Activated CD4-positive, alpha-beta T cell treated with anti-CD3 and anti-CD28 coated beads for 4 hours (primary cell): ENCODE results near the gene KYNU.

ENCODE experiments used
- DNase-seq, 2 donors: peaks; one replicate each; pipeline ENCODE4 v3.0.0-alpha.2; 2020

The KYNU gene

DNA sequence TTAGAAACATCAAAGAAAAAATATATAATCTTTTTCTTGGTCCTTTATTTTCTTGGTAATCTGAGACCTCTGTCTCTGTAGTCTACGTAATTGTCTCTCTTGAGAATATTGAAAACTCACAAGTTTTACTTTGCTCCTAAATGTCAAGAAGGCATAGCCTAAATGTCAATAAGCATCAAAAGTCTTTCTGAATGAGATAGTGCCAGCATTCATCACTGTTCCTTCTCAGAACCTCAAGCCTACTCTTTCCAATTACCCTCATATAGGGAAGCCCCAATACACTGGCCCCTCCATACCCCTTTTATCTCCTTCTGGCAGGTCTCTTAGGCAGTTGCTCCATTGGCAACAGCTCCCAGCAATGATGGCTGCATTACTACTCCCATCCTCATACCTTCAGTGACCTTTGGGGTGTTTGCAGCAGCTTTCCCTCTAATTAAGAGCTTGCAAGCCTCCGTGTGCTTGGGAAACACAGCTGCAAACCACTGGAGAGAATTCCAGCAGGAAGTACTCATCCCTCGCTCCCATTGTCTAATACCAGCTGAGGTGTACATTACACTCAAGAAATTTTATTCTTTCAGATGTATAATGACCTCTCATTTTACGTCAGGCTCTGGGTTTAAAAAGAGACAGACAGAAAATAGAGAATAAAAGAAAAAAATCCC lies 95.8 kb downstream of the KYNU start:
- no peak for DNase-seq

GRCh38 chr2:142973822-142974207 lies 96.4 kb downstream of the KYNU start:
- DNase-seq, result no peak

DNA sequence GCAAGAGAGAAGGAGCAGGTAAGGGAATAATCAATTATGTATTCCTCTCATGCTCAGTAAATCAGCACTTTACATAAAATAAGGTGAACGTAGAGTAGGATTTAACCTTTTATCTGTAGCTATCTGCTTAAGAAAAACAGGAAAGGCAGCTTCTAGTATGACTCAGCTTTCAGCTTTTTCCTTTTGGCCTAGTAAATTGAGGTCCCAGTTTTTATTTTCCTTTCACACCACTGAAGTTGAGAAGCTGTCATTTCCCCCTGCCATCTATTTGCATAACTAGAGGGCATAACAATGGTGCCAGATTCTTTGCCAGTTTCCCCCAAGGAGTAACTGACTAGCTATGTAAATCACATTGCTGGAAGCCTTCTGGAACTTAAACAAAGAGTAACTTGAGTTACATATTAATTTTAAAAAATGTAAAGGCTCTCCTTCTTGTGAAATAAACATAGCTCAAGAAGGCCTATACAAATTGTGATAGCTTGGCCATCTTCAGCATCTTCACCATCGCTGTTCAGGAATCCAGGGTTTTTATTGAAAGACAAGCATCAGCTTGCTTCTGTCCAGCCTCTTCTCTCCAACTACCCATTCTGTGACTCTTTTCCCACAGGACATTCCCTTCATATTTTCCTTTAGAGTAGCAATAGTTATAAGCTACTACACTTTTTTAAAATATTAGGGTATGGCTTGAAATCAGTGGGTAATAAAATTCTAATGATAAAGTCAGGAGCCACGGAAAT lies 97.0 kb downstream of the KYNU start:
- no peak for DNase-seq

- no peak for DNase-seq
Observed at GRCh38 chr2:142975239-142975638, 97.8 kb downstream of the KYNU start.

DNA sequence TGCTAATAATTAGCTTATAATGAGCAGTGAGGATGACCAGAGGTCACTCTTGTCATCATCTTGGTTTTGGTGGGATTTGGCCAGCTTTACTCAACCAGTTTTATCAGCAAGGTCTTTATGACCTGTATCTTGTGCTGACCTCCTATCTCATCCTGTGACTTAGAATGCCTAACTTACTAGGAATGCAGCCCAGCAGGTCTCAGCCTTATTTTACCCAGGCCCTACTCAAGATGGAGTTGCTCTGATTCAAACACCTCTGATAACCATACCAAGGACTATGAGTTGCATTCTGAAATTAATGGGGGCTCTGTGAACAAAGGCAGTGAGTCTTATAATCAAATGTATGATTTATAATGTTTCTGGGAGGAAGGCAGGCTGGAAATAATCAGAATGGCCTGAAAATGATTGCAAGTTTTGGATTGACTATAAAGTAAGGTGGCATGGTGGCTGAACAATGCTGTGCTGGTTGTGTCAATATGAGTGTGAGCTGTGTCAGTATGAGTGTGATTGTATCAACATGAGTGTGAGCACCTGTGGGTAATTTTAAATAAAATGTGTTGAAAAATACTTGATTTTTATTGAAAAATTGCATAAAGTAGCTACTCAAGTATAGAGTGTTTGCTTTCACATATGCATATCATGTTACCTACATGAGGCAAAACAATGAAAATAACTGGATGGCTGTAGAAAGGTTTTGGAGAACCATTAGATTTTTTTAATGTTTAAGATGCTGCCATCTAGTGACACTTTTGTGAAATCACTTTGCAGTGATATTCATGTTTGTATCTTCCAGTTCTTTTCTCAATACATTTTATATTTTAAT lies 103.0 kb downstream of the KYNU start:
- no peak for DNase-seq

GRCh38 chr2:142981069-142981378 lies 103.6 kb downstream of the KYNU start:
- no peak for DNase-seq

GRCh38 chr2:142981756-142982155 lies 104.3 kb downstream of the KYNU start:
- no peak for DNase-seq

DNA sequence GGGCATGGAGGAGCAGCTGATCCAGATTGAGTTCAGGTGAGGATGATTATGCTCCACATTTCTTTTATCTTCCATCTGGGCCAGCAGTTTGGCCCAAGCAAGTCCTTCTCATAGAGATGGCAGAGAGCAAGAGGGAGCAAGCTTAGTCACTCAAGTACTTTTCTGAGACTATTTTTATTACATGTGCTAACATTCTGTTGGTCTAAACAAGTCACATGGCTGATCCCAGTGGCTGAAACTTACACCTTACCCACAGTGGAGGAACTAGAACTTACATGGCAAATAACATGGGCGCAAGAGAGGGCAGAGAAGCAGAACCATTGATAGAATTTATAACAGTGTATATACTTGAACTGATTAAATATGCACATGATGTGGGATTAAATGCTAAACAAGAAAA lies 105.7 kb downstream of the KYNU start:
- DNase-seq, result no peak

DNA sequence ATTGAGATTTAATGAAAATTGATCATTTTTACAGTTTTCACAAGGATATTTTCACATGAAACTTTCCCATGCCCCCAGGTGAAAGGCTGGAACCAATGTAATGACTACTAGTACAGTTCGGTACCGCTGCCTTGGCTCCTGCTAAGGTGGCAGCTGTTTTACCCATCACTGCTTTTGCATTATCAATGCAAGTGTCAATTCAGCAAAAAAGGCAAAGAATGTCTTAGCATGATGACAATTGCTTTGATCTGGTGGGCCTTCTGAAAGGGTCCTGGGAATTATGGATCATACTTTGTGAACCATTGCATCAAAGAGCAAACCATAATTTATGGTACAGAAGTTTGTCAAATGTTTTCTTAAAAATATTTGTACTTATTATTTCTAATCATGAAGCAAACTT lies 107.2 kb downstream of the KYNU start:
- no peak for DNase-seq

DNA sequence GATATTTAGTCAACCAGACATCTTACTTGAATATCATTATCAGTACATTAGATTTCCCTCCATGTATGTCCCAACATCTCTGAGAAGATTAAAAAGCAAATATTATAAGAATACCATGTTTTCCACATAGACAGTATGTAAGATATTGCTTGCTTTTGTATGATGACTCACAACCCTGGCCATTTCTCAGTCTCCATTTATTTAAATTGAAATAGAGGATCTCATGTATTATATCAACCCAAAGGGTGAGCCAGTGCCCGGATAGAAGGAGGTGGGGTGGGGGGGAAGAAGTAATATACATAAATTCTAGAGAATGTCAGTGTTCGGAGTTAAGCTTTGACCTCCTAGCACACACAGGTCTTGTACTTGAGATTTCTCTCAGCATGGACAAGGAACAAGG lies 109.6 kb downstream of the KYNU start:
- DNase-seq, result no peak

GRCh38 chr2:142989273-142990204 lies 112.1 kb downstream of the KYNU start:
- no peak for DNase-seq

DNA sequence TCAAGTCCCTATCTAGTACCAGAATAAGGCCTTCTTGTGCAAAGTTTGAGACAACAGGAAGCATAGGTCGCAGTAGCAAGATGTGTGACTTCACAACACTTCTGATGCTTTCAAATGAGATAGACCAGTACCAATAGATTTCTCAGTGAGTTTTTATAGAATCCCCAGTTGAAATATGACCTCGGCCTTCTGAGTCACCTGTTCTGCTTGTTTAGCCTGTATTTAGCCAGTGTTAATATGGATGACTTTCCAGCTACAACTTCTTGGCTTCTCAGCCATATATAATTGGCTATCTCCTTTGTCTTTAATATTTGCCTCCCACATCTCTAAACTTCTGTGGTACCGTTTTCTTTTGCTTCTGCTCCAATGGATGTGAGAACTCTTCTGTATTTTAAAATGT lies 113.8 kb downstream of the KYNU start:
- no peak for DNase-seq

GRCh38 chr2:142992840-142993239 lies 115.4 kb downstream of the KYNU start:
- DNase-seq, result no peak

- DNase-seq, result no peak
Observed at GRCh38 chr2:142993771-142994170, 116.3 kb downstream of the KYNU start.

DNA sequence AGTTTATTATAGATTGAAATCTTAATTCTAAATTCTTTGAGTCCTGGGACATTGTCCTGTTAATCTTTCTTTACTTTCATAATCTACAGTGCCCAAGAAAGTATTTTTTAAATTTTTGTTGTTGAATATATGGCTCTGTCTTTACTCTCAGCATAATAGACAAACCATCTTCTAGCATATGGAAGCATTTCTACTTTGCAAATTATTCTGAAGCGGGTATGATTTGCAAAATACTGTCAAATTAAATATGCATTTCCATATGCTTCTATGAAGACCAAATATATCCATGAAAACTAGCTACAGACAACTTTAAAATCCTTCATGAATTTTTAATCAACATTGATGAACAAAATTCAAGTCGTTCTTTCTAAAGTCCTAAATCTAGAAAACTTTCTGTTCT lies 117.2 kb downstream of the KYNU start:
- DNase-seq, result no peak

DNA sequence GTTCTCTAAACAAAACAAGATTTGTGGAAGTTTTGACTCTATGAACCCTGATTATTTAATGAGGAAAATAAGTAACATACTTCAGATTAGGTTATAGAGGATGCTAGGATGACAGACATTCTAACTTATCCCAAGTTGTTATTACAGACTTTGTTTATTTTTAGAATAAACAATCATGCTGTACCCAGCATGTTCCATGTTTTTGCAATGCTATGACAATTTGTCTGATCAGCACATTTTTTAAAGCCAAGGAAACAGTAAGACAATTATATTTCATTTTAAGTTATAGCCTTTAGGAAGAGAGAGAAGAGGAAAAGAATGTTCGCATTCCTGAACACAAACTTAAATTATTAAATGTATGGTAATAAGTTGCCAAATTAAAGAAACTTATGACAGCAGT lies 119.8 kb downstream of the KYNU start:
- DNase-seq, result no peak

GRCh38 chr2:143000599-143000998 lies 123.1 kb downstream of the KYNU start:
- no peak for DNase-seq

GRCh38 chr2:143001501-143001900 lies 124.0 kb downstream of the KYNU start:
- DNase-seq, result no peak

DNA sequence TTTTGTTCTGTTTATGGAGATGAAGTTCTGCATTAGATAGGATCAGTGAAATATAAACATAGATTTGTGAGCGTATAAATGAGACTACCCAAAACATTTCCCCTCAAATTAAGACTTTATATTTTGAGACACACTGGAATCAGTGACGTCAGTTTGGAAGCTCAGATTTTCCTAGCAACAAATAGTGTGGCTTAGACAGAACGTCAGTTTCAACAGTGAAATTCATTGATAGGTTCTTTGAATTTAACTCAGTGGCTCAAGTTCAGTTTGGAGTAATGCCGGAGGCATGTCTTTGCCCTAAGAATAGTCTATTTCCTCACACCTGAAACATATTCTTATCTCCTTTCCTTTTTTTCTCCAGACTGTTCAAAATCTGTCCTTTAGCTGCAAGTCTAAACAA lies 138.2 kb downstream of the KYNU start:
- no peak for DNase-seq

GRCh38 chr2:143026411-143027054 lies 149.1 kb downstream of the KYNU start:
- no peak for DNase-seq

- no peak for DNase-seq
Observed at GRCh38 chr2:143029141-143029540, 151.7 kb downstream of the KYNU start.

GRCh38 chr2:143030127-143030526 lies 152.7 kb downstream of the KYNU start:
- DNase-seq, result no peak
